Fibroblast of lung (primary cell): ENCODE measurements around the gene TEX44. TPM values are rescaled to one million over a fixed set of nuclear protein-coding genes. Genes with fewer than 3 reads are reported as not detected.

ENCODE experiments used
- DNase-seq, 2 donors: peaks; one replicate each; pipeline versions ENCODE4 v3.0.0 to v3.0.0-alpha.2; 2010; ENCODE audit warnings: low read depth in 2 of 2
- H2AFZ ChIP-seq: 2 replicates; pipeline ENCODE4 v1.5.1; 2012; ENCODE audit warnings: low read length, control low read depth, inconsistent platforms
- H3K27ac ChIP-seq: 2 replicates; pipeline ENCODE4 v1.5.1; 2011; ENCODE audit warnings: low read length, control low read depth; ENCODE audit not compliant: insufficient read depth
- H3K27me3 ChIP-seq: 2 replicates; pipeline ENCODE4 v1.5.1; 2011; ENCODE audit warnings: mild to moderate bottlenecking, low read length; ENCODE audit not compliant: control insufficient read depth, insufficient read depth
- H3K36me3 ChIP-seq: 2 replicates; pipeline ENCODE4 v1.5.1; 2011; ENCODE audit warnings: low read length; ENCODE audit not compliant: control insufficient read depth, insufficient read depth
- H3K4me1 ChIP-seq: 2 replicates; pipeline ENCODE4 v1.5.1; 2011; ENCODE audit warnings: low read length; ENCODE audit not compliant: control insufficient read depth, insufficient read depth; ENCODE audit errors: extremely low read depth
- H3K4me2 ChIP-seq: 2 replicates; pipeline ENCODE4 v1.5.1; 2011; ENCODE audit warnings: low read length, control low read depth; ENCODE audit not compliant: insufficient read depth; ENCODE audit errors: extremely low read depth
- H3K4me3 ChIP-seq, 4 experiments: fragments of 200-600 bp in 1 of 4; sonication (generic) in 1 of 4; replicated peaks in 1 of 4; 2 replicates each; pipeline ENCODE4 v1.5.1; 2011 to 2016; ENCODE audit warnings: low read length in 4 of 4, low read depth in 3 of 4, mild to moderate bottlenecking in 3 of 4, control low read depth in 2 of 4, inconsistent platforms in 1 of 4, mixed read lengths in 1 of 4; ENCODE audit not compliant: insufficient read depth in 1 of 4; ENCODE audit errors: control extremely low read depth in 1 of 4
- H3K79me2 ChIP-seq: 2 replicates; pipeline ENCODE4 v1.5.1; 2012; ENCODE audit warnings: mild to moderate bottlenecking, low read length, inconsistent platforms; ENCODE audit not compliant: control insufficient read depth, insufficient read depth
- H3K9ac ChIP-seq: 2 replicates; pipeline ENCODE4 v1.5.1; 2011; ENCODE audit warnings: mild to moderate bottlenecking, low read length, control low read depth; ENCODE audit not compliant: insufficient read depth
- H3K9me3 ChIP-seq: 2 replicates; pipeline ENCODE4 v1.5.1; 2012; ENCODE audit warnings: low read depth, low read length; ENCODE audit not compliant: control insufficient read depth, insufficient read depth
- H4K20me1 ChIP-seq: 2 replicates; pipeline ENCODE4 v1.5.1; 2011; ENCODE audit warnings: low read length; ENCODE audit not compliant: control insufficient read depth, insufficient read depth; ENCODE audit errors: extremely low read depth
- CTCF ChIP-seq, 2 donors: IDR thresholded peaks in 1 of 2; conservative IDR thresholded peaks in 1 of 2; 1 replicate in 1 of 2; 2 replicates in 1 of 2; pipeline ENCODE4 v1.5.1; 2011 to 2012; ENCODE audit warnings: low read length in 2 of 2, control low read depth in 1 of 2, inconsistent platforms in 1 of 2, low read depth in 1 of 2, mild to moderate bottlenecking in 1 of 2
- EZH2 ChIP-seq: IDR thresholded peaks from 2 replicates; pipeline ENCODE4 v1.5.1; 2012; ENCODE audit warnings: low read length, control low read depth, mild to moderate bottlenecking; ENCODE audit errors: missing control alignments
- polyA plus RNA-seq, 2 donors: library from polyadenylated mRNA; depleted of rRNA in 1 of 2; stranded (reverse) in 1 of 2; unstranded in 1 of 2; fragments of >200 nt; gene quantifications; 2 replicates each; pipeline ENCODE4 v1.2.1, GENCODE V29; 2011 to 2012; ENCODE audit warnings: missing spikeins in 1 of 2
- total RNA-seq: library from RNA; depleted of rRNA; stranded (reverse); fragments of >200 nt; gene quantifications from 2 replicates; pipeline ENCODE4 v1.2.1, GENCODE V29; 2014

The TEX44 gene
- total and polyA plus RNA-seq, 2 donors (not counting 1 experiment from before 2014, with no cell fraction given): not detected

DNA sequence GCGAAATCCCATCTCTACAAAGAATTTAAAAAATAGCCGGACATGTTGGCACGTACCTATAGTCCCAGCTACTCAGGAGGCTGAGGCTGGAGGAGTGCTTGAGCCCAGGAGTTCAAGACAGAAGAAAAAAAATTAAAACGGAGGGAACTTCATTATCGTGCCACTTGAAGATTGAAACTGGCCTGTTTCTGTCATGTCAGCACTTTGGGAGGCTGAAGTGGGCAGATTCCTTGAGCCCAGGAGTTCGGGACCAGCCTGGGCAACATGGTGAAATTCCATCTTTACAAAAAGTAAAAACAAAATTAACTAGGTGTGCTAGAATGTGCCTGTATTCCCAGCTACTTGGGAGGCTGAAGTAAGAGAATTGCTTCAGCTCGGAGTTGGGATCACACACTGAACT is 3.0 kb upstream of the TEX44 start:
- Histone ChIP-seq H3K9ac (no peak overlapping the region), H3K36me3 (no peaks in the 10 kb centered on the region), H3K27me3 (peaks cover 3% of the 10 kb centered on the region), H3K79me2 (no peaks in the 10 kb centered on the region), H3K4me3 (no peak overlapping the region), H3K4me1 (no peaks in the 10 kb centered on the region), H3K27ac (no peak overlapping the region), H3K4me2 (no peak overlapping the region), H4K20me1 (no peaks in the 10 kb centered on the region), H2AFZ (no peak overlapping the region), H3K9me3 (no peaks in the 10 kb centered on the region)
- no peak for DNase-seq
- TF ChIP-seq EZH2 (no peak), CTCF (conservative IDR thresholded peaks at IDR 0.05 in 1 of 2, IDR thresholded peaks at IDR 0.05 in 1 of 2; ENCODE audit: low read depth in 1 of 2, low read length in 2 of 2) (no peak)

DNA sequence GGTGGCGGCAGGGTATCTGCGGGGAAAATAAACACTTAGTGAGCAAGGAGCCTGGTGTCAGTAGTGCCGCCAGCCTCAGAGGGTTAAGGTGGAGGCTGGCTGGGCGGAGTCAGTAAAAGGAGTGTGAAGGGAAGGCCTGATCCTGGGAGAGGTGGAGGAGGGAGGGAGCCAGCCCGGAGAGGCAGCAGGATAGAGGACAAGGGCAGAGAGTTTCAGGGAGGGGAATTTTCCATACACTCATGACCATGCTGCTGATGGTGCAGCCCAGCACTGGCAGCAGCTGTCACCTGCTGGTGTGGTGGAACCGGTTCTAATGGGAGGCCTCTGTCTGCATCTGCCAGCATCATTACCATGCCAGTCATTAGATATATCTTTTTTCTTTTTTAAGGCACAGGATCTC is 2.0 kb upstream of the TEX44 start:
- no peak overlapping the region for H3K4me2 ChIP-seq
- no peaks in the 10 kb centered on the region for H4K20me1 ChIP-seq
- no peaks in the 10 kb centered on the region for H3K36me3 ChIP-seq
- no peak overlapping the region for H3K4me3 ChIP-seq
- no peak overlapping the region for H3K9ac ChIP-seq
- no peak for TF ChIP-seq CTCF (conservative IDR thresholded peaks at IDR 0.05 in 1 of 2, IDR thresholded peaks at IDR 0.05 in 1 of 2; ENCODE audit: low read depth in 1 of 2, low read length in 2 of 2)
- no peak for TF ChIP-seq EZH2
- H3K9me3 ChIP-seq: no peaks in the 10 kb centered on the region
- DNase-seq: no peak
- H3K27me3 ChIP-seq: peaks cover 3% of the 10 kb centered on the region
- H3K27ac ChIP-seq: no peak overlapping the region
- H2AFZ ChIP-seq: no peak overlapping the region
- H3K79me2 ChIP-seq: no peaks in the 10 kb centered on the region
- H3K4me1 ChIP-seq: no peaks in the 10 kb centered on the region

DNA sequence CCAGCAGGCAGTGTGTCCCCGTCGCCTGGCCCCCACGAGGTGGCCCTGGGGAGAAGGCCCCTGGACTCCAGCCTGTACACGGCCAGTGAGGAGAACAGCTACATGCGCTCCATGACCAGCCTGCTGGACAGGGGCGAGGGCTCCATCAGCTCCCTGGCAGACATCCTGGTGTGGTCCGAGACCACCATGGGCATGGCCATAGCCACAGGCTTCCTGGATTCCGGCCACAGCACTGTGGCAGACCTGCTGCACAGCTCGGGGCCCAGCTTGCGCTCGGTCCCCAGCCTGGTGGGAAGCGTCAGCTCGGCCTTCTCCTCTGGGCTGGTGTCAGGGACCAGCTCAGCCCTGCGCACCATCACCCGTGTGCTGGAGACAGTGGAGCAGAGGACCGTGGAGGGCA is 1.0 kb downstream of the TEX44 start:
- DNase-seq: no peak
- no peaks in the 10 kb centered on the region for H4K20me1 ChIP-seq
- no peaks in the 10 kb centered on the region for H3K79me2 ChIP-seq
- H3K27ac ChIP-seq: no peak overlapping the region
- no peak overlapping the region for H3K4me2 ChIP-seq
- peaks cover 1% of the 10 kb centered on the region for H3K27me3 ChIP-seq
- H3K4me1 ChIP-seq: peaks cover 3% of the 10 kb centered on the region
- no peak overlapping the region for H3K4me3 ChIP-seq
- H3K9me3 ChIP-seq: no peaks in the 10 kb centered on the region
- H3K36me3 ChIP-seq: no peaks in the 10 kb centered on the region
- no peak overlapping the region for H2AFZ ChIP-seq
- no peak overlapping the region for H3K9ac ChIP-seq
- no peak for TF ChIP-seq EZH2
- TF ChIP-seq CTCF (conservative IDR thresholded peaks at IDR 0.05 in 1 of 2, IDR thresholded peaks at IDR 0.05 in 1 of 2; ENCODE audit: low read depth in 1 of 2, low read length in 2 of 2): no peak
